ENCODE data around the gene MKNK1.

The MKNK1 gene

DNA sequence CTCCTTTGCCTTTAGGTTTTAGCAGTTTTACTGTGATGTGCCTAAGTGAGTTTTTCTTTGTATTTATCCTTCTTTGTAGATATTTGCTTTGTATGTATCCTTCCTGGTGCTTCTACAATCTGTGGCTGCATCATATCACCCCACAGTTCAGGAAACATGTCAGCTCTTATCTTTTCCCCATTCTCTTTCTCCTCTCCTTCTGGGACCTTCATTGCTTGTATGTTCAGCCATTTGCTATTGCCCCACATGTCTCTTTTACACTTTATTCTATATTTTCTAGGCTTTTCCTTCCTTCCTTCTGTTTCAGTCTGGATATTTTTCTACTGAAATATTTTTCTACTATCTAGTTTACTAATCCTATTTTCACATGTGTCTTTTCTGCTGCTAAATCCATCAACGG is 67.5 kb downstream of the MKNK1 start:
- DNase-seq = no peak

DNA sequence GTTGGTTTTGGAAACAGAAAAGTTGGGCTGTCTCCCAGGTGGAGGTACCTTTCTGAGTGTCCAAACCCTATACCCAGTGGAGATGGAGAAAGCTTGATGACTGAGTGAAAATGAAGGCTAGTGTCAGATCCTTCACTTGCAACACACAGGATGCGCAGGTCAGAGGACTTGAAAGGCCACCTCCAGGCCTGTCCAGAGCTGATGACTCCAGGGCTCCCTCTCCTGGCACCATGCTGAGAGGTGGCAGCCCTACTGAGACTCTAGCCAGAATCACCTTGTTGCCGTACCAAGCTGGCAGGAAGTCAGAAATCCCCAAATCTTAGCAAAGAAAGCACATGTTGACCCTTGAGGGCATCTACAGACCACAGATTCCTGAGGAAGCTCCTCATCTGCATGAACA is 69.0 kb downstream of the MKNK1 start:
- DNase-seq = peak in 1 of 2 donors; percentile 14

DNA sequence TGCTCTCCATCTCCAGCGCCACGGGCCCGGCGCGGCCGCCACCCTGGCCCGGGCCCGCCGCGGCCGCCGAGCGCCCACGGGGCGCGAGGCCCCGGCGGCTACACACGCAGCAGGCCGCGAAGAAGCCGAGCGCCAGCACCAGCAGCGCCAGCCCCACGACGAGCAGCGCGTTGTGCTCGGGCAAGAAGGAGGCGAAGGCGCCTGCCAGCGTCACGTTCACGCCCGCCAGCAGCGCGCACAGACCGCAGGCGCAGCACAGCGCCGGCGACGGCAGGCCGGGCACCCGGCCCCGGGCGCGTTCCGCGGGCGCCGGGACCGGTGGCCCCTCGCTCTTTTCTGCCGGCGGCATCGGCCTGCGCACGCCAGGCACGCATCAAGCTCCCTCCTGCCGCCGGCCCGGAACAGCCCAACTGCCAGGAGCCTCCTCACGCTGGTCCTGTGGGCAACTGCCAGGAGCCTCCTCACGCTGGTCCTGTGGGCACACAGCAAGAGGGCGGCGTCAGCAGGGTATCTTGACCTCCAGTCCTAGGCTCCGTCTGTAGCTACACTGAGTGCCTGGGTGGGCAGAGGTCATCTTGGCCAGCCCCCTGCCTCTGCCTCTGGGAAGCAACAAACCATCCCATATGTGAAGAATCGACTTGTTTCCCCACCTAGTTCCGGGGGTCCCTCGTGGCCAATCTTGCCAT is 70.7 kb downstream of the MKNK1 start:
- peak; percentile 40 to 54 for DNase-seq

DNA sequence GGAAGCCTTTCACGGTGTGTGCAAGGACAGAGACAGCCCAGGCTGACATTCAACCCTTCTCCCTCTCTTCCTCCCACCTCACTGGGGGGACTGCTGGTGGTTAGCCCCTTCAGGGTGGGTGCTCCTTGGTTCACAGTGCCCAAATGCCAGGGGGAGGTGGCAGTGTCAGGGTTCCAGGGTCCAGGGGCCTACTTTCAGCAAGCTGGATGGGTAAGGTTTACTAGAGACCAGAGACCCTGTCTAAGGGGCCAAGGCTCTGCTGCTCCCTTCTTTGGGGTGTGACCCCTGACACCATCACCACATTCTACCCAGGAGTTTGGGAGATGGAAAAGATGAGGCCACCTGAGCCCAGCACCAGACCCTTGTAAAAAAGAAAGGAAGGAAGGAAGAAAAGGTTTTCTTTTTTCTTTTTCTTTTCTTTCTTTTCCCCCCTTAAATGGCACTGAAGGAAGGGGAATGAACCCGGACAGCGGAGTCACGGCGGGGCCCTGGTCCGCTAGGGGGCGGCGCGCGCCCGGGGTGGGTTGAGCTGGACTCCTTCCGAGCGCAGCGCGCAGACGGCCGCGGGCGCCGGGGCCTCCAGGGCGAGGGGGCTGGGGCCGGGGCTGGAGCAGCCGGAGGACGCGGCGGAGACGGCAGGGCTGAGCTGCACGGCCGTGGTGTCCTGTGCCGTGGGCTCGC is 71.4 kb downstream of the MKNK1 start:
- DNase-seq = peak; percentile 46 to 65

DNA sequence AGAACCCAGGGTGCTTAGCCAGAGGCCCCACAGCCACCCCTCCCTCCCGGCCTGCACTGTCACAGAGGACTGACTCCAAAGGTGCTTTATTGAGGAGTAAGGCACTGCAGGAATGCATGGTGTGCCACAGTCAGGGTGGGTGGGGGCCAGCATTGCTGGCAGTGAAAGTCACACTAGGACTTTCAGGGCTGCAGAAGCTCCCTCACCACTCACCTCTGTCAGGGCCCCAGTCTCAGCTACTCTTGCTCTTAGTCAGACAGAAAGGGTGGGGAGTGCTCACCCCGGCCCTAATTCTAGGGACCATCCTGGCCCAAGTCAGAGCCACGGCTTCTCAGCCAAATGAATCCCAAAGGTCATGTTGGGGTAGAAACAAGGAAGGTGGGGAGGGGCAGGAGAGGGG is 72.0 kb downstream of the MKNK1 start:
- no peak for DNase-seq

DNA sequence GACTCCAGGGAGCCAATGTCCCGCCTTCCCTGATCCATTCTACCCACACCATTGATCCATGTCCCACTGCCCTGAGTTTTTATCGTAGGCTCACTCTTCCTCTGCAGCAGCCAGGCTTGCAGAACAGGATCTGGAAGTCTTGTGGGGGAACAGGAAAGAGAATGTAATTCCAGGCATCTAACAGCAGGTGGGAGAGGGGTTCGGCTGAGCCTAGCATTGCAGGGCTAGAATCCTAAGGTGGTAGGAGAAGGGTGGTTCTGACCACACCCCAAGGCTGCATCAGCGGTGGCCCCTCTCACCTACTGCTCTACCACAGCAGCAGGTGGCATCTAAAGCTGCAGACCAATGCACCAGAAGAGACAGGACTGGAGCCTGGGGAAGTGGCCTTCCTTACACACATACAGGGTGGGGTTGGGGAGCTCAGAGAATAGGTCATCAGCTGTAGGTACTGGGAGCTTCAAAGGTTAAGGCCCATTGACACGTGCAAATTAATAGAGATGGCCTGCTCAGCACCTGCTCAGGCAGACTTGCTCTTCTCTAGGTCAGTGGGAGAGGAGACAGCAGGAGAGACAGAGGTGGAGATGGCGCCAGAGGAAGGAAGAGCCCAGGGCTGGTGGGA is 73.2 kb downstream of the MKNK1 start:
- no peak for DNase-seq

DNA sequence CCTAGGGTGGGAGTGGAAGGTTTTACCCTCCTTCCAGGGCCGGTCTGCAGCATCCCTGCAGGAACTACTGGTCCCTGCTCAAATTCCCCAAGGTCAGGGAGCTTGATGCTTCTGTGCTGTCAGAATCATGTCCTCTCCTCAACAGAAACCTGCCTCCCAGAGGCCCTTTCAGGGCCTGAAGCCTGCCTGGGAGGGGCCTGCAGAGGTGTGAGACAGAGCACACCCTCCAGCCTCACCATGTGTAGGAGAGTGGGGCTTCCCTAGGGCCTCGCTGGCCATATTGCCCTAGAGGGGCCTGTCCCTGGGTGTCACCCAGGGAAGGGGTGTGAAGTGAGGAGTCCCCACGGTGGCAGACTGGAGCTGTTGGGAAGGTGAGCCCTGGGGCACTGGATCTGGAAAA is 73.8 kb downstream of the MKNK1 start:
- no peak for DNase-seq

DNA sequence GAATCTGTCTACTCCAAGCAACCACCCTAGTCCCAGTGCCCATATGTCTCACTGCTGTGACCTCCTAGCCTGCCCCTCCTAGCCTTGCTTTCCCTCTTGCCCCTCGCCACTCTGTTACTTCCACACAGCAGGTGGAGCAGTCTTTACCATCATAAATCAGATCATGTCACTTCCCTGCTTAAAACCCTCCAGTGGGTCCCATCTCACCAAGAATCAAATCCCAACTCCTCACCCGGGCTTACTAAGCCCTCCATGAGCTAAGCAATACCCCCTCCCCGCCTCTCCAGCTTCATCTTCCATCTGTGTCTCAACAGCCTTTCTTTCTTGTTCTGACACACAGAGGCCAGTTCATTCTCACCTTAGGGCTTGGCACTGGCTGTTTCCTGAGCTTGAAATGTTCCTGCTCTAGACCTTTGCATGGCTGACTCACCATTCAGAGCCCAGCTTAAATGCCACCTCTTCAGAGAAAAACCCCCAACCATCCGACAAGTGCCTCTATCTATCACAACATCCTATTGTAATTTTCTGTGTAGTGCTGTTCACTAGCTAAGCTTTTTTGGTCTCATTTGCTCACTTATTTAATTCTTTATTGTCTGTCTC is 74.9 kb downstream of the MKNK1 start:
- no peak for DNase-seq

DNA sequence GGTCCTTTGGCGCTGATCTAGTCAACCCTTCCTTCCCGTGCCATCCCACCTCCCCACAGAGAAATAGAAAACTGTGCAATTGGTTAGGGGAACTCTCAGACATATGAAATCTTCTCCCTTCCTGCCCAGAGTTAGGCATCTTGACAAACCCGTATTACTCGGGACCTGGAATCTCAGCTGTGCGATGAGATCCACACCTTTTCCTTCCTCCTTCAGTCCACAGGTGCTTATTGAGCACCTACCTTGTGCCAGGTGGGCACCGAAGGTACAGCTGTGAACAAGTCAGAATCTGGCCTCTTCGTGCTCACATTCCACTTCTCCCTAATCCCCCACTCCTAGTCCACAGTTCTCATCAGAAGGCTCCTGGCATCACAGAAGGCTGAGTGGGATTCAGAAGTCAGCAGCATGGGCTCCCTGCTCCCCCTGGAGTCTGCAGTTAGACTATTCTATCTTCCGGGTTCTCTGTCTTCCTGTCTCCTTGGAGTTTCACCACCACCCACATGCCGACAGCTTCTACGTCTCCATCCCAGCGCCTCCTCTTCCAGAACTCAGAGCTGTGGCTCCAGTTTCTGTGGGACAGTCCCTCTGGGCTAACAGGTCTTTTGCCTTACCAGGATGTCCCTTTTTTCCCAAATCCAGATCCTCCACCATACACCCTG is 75.6 kb downstream of the MKNK1 start:
- DNase-seq = no peak

DNA sequence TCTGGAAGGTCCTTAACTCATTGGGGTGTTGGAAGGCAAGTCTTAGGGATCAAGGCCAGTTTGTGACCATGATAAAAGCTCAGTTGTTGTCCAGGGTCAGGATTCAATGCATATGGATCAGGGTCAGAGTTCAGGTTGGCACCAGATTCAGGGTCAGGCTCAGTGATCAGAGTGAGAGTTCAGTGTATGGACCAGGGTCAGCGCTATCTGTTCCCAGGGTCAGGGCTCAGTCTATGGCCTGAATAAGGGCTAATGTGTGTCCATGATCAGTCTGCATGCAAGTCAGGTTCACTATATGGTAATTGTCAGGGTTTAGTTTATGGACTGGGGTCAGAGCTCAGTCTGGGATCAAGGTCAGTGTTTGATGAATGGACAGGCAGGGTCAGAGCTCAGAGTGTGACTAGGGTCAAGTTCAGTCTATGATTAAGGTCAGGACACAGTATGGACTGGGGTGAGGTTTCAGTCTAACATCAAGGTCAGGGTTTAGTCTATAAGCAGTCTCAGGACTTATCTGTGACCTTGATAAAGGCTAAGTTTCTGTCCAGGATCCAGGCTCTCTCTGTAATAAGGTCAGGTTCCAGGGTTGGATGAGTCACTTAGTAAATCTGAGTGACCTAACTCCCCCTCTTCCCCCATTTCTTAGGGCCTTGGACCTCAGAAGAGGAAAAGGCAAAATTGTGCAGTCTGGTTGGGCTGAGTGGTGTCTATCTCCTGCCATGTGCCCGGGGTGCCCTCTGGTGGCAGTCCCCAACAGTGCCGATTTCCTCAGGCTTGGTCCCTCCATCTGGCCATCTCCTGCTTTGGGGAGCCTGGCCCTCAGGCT is 76.4 kb downstream of the MKNK1 start:
- DNase-seq = peak; percentile 69 to 71

DNA sequence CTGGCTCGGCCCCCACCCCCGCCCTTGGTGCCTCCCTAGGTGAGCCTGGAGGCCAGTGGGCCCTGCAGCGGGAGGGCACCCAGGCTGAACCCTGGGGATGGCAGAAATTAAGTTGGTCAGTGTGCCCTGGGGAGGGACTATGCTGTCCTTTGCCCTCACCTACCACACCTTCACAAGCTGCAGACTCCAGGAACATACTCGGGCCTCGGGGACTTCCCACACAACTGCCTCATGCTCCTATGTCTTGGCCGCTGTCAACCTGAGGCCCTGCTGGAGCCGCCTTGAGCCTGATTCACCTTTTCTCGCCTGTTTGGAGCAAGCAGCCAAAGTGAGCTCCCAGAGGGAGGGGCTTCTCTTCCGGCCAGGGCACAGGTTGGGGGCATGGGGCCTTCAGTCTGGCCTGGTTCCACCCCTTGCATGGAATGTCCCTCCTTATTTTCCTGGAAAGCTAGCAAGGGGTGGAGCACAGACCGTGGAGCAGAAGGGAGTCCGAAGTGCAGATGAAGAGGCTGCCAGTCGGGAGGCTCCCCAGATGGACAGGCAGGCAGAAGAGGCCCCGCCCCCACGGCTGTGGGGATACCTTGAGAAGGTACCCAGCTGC is 77.3 kb downstream of the MKNK1 start:
- DNase-seq = no peak

DNA sequence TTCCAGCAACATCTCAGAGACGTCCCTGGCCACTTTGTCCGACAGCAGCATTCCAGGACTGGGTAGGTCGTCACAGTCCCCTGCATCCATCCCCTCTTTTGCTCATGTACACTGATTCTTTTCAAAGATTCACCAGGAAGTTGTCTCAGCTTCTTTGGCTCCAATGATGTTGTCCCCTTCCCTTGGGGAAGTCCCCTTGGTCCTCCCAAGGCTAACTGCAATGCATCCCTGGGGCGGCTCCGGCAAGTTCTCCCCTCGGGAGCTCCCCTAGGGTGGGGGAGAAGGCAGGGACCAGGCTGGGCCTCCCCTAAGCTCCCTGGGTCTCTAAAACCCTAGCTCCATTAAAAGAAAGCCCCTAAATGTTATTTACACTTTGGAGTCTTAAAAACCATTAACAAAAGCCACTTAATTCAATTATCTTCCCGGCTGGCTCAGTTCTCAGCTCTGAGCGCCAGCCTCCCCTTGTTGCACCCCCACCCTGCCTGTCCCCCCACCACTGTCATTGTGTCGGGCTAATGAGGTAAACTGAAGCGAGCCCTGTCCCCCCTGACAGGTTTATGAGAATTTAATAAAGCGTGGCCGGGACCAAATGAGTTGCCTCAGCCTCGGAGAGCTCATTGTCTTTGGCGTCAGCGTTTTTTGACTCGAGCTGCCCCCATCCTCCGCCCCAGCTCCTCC is 77.9 kb downstream of the MKNK1 start:
- no peak for DNase-seq

DNA sequence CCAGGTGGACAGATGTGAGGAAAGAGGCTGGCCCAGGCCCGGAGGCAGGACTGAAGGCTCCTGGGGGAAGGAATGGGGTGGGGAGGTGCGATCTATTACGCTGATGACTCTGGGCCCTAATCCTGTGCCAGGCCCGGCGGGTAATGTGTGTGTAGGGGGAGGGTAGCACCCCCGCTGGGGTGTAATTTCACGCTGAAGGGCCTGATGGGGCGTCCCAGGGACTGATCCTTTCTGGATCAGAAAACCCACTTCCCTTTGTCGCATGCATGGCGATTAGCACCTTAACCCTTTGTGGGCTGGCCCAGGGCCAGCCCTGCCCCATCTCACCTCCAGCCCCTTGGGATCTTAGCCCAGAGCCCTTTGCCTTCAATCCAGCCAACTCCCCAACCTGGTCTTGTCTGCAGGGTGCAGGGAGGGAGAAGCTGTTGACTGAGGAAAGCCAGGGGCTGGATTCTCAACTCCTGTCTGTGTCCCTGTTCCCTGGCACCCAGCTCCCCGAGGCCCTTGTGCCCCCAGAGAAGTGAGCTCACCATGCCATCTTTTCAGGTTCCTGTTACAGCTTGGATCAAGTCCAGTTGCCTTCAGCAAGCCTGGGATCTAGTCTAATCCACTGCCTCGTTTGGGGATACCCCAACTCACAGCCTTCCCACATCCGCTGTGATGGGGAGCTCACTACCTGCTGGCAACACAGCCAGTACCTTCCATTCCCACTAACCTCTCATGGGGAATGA is 78.7 kb downstream of the MKNK1 start:
- DNase-seq = no peak

DNA sequence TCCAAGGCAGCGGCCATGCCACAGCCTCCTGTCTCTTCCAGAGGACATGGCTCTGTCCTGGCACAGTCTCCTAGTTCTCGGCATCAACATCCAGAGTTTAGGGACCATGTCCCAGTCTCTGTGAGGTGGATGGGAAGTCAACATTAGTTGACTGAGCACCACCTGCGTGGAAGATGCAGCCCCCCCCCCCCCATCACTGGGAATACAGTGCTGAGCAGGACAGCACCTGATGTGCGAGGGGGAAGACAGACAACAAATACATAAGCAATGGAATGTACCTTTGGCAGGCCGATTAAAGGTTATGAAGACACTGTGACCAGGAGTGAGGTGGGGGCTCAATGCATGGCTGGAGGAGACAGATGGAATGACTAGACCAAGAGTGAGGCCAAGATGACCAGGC is 79.2 kb downstream of the MKNK1 start:
- no peak for DNase-seq

DNA sequence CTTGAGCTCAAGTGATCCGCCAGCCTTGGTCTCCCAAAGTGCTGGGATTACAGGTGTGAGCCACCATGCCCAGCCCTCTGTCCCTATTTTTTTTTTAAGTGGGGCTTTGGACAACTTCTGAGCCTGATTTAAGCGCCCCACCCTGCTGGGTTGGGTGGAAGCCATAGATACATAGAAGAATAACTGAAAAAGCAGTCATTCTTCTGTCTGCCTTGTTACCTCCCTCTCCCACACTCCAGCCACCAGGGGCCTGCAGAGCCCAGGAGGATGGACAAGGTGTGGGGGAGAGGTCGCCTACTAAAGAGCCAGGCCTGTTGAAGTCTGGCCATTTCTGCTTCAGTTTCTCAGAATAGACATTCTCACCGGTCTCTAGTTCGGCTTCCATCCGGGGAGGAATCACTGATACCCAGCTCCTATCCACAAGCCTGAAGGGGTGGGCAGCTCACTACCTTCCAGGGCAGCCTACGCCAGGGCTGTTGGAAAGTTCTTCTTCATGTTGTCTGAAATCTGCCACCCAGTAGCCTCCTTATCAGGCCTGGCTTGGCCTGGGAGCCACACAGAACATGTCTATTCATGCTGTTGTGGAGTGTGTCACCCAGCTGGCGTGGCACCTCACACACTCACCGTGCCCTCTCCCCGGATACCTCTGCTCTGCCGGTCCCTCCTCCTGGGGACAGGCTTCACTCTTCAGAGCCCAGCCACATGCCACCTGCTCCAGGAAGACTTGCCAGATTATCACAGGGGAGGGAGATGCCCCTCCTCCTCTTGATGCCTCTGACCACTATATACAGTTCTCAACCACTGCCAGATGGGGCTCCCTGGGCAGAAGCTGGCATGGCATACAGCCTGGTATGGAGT is 80.3 kb downstream of the MKNK1 start:
- DNase-seq = no peak

DNA sequence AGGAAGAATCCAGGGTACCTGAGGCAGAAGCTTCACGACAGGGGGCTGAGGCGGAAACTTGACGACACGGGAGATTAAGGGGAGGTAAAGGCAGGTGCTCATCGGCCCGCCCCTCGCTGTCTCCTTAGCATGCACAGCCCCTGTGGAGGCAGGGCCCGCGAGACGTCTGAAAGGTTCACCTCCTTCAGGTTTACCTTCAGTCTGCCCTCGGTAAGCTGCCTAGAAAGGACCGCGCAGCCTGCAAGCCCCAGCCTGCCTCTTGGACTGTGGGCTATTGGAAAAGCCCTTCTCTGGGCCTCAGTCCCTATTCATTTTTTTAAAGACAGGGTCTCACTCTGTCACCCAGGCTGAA is 81.1 kb downstream of the MKNK1 start:
- DNase-seq = no peak

DNA sequence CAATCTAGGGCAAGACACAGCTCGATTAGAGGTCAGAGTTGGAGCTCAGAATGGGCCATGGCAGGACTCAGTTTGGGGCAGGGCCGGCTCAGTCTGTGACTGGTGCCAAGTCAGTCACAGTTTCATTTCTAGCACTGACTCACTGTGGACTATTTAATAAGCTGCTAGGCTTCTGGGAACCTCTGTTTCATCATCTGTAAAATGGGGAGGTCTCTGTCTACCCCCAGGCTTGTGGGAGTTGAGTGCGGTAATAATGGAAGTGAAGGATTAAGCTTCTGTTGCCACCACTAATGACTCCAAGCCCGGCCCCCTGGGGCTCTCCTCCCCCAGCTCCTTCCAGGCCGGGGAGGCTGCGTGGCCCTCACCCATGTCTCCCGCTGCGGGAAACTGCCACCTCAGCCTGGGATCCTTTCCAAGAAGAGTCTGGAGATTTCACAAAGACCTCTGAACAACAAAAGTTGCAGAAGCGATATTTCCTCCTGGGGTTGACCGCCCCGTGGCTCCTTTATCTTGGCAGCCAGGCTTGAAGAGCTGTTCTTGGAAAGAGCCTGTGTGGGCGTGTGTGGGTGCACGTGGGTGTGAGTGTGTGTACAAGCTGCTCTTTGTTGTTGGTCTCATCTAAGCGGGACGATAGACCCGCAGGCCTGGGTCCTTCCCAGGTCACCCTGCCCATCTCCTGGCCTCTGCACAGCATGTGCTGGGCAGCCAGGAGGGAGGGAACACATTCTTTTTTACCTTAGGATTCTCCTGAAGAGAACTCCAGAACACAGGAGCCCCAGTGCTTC is 81.7 kb downstream of the MKNK1 start:
- DNase-seq = no peak

DNA sequence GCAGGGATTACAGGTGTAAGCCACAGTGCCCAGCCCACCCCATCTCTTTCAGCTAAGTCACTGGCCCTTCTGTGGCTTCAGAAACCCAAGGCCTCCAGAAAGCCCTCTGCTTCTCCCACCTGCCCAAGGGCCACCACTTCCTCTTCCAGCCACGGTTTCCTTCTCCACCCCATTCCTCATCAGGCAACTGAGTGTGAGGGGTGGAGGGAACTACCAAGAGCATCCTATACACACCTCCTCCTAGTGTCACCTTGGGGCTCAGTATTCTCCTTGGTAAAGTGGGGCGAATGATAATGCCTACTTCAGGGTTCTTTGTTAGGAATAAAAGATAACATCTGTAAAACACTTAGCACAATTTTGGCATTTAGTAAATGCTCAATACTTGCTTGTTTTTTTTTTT is 82.7 kb downstream of the MKNK1 start:
- no peak for DNase-seq
